Hindlimb muscle (tissue), 1 donor: Measurements from ENCODE around the gene AKAP8. TPM values are rescaled to one million over a fixed set of nuclear protein-coding genes. Genes with fewer than 3 reads are reported as not detected.

Experiments used
- DNase-seq: peaks from one replicate; pipeline ENCODE4 v3.0.0-alpha.2; 2013
- polyA plus RNA-seq: library from polyadenylated mRNA; unstranded; fragments of 120-200 nt; gene quantifications from one replicate; pipeline ENCODE4 v1.2.1, GENCODE V29; 2013; ENCODE audit not compliant: insufficient read length

AKAP8 gene
- polyA plus RNA-seq, 1 donor = 22.1 TPM

- DNase-seq = peak; percentile 36
These were observed 48.7 kb downstream of the AKAP8 start for GRCh38 chr19:15330801-15331418.

GRCh38 chr19:15328312-15328711, 51.3 kb downstream of the AKAP8 start:
- DNase-seq = no peak

DNA sequence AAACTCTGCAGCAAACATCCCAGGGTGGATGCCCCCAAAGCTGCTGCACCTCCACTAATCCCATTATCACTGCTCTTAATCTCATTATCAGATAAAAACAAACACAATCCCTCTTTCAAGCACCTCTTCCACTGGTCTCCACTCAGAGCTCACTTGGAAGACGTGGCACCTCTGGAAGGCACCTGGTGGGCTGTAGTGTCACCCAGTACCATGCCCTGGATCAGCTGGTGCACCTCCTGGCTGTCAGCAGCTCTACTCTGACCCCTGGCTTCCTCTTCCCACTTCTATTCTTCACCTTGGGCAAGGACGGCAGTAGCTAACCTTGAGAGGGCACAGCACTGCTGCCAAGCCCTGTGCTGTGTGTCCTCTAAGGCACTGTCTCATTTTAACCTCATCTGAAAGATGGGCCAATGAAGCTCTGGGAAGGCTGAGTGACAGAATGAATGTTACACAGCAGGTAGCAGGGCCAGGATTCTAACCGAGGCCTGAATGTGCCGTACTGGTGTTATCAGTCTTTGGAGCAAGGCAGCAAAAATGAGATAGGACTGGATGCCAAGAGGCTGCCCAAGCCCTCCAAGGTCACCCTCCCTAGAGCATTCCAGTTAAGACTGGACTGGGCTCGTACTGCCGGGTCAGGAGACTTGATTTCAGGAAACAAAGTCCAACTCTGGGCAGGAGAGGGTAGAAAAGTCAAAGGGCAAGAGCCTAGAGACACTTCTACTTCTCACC, 54.6 kb downstream of the AKAP8 start:
- DNase-seq = no peak

GRCh38 chr19:15323496-15324235, 55.9 kb downstream of the AKAP8 start:
- no peak for DNase-seq

DNA sequence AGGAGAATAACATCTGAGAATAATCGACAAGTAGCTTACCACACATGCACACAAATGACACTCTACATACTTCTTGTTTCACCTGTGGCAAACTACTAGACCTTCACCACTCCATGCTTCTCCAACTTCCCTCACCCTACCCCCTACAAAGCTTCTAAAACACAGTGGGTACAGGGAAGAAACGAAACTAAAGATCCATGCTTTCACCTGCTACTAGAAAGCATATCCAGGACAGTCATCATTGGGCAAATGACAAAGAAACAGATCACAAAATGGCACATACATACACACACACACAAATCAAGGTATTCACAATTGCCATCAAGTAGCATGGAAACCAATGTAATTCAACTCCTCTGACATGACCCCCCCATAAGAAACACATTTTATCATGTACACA, 57.8 kb downstream of the AKAP8 start:
- DNase-seq = no peak

- DNase-seq = no peak
These were observed 59.5 kb downstream of the AKAP8 start for GRCh38 chr19:15320116-15320515.

DNA sequence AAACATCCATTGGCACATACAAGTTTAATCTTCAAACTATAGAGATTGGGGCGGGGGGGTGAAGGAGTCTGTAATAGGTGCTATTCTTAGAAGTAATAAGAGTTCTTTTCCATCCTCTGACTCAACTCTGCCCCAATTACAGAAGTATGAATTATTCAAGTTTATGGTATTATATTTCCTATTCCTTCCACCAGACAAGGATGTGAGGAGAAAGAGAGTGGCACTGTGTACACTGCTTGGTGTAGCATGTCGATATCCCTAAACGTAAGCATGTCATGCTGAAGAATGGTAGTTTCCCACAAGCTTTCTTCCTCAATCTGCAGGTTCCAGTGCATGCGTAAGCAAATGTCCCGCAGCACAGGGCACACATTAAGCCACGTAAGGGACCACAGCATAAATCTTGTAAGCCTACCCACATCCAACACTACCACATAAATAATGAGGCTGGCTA, 61.3 kb downstream of the AKAP8 start:
- DNase-seq = no peak

GRCh38 chr19:15317392-15318071, 62.1 kb downstream of the AKAP8 start:
- no peak for DNase-seq

DNA sequence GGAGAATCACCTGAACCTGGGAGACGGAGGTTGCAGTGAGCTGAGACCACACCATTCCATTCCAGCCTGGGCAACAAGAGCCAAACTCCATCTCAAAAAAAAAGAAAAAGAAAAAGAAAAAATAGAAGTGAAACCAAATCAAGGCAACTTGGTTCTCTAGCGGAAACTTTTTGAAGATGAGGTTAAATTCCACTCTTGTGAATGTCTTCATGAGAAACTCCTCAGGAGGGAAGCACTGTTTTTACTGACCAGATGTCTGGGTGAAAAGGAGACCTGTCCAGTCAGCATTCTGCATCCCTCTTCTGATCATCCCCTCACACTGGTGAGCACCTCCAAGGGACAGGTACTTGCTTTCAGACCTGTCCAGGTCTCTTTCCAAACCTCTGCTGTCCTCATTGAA, 63.1 kb downstream of the AKAP8 start:
- DNase-seq = no peak

- no peak for DNase-seq
These were observed 64.5 kb downstream of the AKAP8 start for GRCh38 chr19:15315101-15315500.

DNA sequence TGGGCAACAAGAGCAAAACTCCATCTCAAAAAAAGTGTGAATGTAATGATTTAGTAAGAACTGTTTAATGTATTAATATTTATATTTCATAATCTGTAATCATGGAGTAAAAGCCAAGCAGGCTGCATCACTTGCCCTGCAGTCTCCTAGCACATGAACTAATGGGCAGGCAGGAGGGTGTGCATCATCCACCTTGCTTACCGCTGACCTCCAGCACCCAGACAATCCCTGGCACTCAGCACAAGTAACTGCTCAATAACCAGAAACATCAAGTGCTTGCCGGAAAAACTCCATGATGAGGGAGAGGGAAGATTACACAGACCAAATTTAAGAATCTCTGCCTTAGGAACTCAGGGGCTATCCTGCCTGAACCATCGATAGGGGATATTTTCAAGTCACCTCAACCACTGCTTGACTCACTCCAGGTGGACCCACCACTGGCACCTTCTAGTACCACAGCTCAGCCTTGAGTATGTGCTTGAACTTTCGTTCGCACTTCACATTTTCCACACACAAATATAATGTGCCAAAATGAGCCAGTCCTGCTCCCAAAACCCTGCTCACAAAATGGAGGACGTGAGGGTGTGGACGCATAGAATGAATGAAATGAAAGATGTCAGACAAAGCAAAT, 65.8 kb downstream of the AKAP8 start:
- DNase-seq = no peak

- no peak for DNase-seq
These were observed 72.4 kb downstream of the AKAP8 start for GRCh38 chr19:15307169-15307568.

- no peak for DNase-seq
These were observed 73.8 kb downstream of the AKAP8 start for GRCh38 chr19:15305582-15306334.

- DNase-seq = peak; percentile 69
These were observed 75.4 kb downstream of the AKAP8 start for GRCh38 chr19:15304140-15304705.

Other genes with a start within 250 kb of the AKAP8 start
- 204 TPM for gene NOTCH3, start 178.8 kb downstream of the AKAP8 start, polyA plus RNA-seq
- gene EPHX3, start 147.3 kb downstream of the AKAP8 start, polyA plus RNA-seq = 0.84 TPM
- 47.5 TPM for gene BRD4, start 47.2 kb downstream of the AKAP8 start, polyA plus RNA-seq
- 91.1 TPM for gene AKAP8L, start 39.2 kb upstream of the AKAP8 start, polyA plus RNA-seq
- 39.5 TPM for gene WIZ, start 70.2 kb upstream of the AKAP8 start, polyA plus RNA-seq
- gene RASAL3, start 84.8 kb upstream of the AKAP8 start, polyA plus RNA-seq = 1.7 TPM
- gene PGLYRP2, start 99.7 kb upstream of the AKAP8 start, polyA plus RNA-seq = not detected
- gene CYP4F22, start 128.7 kb upstream of the AKAP8 start, polyA plus RNA-seq = not detected
- not detected for gene CYP4F8, start 235.4 kb upstream of the AKAP8 start, polyA plus RNA-seq